ENCODE measurements around the gene PRRT3.

PRRT3 gene

DNA sequence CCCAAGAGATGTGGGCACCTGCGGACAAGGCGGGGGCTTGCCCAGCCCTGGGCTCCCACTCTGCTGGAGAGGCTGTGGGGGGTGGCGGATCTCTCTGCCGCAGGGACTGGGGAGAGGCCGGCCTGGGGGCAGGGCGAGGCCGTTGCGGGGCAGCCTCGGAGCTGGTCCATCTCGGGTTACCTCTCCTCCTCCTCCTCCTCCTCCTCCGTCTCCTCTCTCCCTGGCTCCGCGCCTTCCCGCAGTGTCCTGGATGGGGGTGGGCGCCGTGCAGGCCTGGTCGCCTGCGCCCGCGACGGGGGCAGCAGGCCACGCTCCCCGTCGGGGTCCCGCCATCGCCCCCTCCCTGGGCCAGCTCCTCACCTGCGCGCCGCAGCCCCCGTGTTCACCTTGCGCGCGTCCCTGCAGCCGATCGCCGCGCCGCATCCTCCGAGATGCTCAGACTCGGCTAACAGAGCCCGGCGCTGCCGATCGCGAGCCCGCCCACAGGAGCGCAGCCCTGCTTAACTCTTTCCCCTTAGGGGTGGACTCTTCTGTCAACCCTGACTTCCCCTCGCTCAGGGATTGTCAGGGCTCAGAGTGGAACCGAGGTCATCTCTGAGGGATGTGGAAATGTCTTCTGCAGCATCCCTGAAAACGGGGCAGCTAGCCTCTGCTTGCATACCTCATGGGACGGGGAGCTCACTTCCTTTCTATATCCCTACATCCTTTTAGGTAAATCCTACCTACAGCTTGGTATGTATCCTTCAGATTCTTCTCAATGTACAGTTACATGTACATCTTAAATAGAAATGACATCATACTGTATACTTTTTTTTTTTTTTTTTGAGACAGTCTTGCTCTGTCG, at the start of gene PRRT3:
Gene PRRT3 (minus strand): TSS at position 447 of the 844 bp plus-strand sequence. CDS start 2,293 bp downstream, outside the sequence.
- H3K4me1 Mint-ChIP-seq (ENCODE audit: low read depth) = peaks cover 14% of the 10 kb centered on the region

DNA sequence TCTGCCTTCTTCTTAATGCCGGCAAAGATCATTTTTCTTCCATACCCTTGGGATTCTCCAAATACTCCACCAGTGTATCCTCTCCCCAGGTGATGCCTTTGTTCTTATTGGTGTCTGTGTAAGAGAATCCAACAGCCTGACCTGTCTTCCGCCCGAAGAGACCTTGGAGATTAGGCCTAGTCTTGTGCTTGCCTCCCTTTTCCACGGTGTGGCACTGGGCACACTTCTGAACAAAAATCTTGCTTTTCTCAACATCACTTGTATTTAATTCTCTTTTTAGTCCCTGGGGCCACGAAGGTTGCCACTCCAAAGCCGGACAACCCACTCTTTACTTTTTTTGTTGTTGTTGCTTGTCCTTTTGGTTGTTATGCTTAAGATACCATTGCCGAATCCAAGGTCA, 48.5 kb upstream of the PRRT3 start:
- H3K4me3 Mint-ChIP-seq = no peak overlapping the region
- H3K4me1 Mint-ChIP-seq (ENCODE audit: low read depth) = no peaks in the 10 kb centered on the region
- peaks cover 62% of the 10 kb centered on the region for H3K36me3 Mint-ChIP-seq (ENCODE audit: low read depth)
- H3K27me3 Mint-ChIP-seq = no peaks in the 10 kb centered on the region
- no peak overlapping the region for H3K27ac Mint-ChIP-seq
- H3K9me3 Mint-ChIP-seq = no peaks in the 10 kb centered on the region

More for the DNA sequence above, at the start of gene PRRT3:
- Mint-ChIP-seq H3K36me3 (ENCODE audit: low read depth) (no peaks in the 10 kb centered on the region), H3K4me3 (peak within 1 kb of the TSS; percentile 87), H3K27me3 (no peaks in the 10 kb centered on the region), H3K27ac (peak within 1 kb of the TSS; percentile 45), H3K9me3 (no peaks in the 10 kb centered on the region)

DNA sequence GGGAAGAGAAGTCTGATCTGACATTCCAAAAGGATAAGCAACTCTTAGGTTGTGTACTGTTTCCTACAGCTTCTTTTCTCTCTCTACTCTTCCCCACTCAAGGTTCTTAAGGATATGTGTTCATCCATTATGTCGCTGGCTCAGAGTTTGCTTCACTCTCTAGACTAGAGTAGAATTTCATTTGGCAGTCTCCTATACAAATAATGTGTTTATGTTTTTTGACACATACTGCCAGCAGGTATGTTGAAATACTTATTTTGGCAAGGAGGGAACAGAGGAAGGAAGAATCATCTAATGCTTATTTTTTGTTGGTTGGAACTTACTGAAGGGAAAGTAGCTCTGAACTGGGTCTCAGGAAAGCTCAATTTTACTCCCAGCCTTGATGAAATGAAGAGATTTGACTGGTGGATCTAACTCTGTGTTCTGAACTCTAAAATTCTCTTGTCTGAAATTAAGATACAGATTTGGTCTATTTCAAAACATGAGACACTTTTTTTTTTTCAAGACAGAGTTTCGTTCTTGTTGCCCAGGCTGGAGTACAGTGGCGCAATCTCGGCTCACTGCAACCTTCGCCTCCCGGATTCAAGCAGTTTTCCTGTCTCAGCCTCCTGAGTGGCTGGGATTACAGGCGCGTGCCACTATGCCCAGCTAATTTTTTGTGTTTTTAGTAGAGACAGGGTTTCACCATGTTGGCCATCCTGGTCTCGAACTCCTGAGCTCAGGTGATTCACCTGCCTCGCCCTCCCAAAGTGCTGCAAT, 42.1 kb upstream of the PRRT3 start:
- Mint-ChIP-seq H3K4me1 (ENCODE audit: low read depth) (peaks cover 2% of the 10 kb centered on the region), H3K36me3 (ENCODE audit: low read depth) (peaks cover 60% of the 10 kb centered on the region), H3K4me3 (no peak overlapping the region), H3K9me3 (no peaks in the 10 kb centered on the region), H3K27me3 (no peaks in the 10 kb centered on the region), H3K27ac (no peak overlapping the region)

DNA sequence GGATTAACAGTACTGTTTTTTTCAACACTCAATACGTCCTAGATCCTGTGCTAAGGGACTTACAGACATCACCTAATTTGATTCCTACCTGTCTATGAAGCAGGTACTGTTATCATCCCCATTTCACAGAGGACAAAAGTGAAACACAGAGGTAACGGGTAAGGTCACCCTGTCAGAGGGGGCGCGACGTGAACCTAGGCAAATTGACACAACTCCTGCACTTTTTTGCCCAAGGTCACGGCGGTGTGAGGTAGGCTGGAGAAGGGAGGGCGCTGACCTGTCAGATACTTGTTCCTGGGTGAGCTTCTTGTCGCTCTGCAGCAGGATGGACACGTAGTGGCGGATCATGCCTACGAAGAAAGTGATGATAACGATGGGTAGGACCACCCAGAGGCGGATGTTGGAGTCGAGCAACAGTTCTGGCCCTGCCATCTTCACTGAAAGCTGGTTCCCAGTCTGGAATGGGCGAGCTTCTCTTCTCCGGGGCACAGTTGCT, 34.1 kb upstream of the PRRT3 start:
- peak overlapping the region; percentile 96 for H3K4me3 Mint-ChIP-seq

DNA sequence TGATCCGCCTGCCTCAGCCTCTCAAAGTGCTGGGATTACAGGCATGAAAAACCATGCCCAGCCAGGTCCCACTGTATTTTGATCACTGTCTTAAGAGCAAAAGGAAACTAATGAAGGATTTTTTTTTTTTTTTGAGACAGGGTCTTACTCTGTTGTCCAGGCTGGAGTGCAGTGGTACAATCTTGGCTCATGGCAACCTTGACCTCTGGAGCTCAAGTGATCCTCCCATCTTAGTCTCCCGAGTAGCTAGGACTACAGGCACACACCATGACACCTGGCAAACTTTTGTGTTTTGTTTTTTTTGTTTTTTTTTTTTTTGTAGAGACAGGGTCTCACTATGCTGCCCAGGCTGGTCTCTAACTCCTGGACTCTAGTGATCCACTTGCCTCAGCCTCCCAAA, 28.0 kb upstream of the PRRT3 start:
- Mint-ChIP-seq H3K4me1 (ENCODE audit: low read depth) (peaks cover 26% of the 10 kb centered on the region), H3K36me3 (ENCODE audit: low read depth) (peaks cover 27% of the 10 kb centered on the region), H3K27ac (no peak overlapping the region), H3K9me3 (no peaks in the 10 kb centered on the region), H3K4me3 (no peak overlapping the region), H3K27me3 (no peaks in the 10 kb centered on the region)

More for the DNA sequence above, 34.1 kb upstream of the PRRT3 start:
- Mint-ChIP-seq H3K27ac (peak overlapping the region; percentile 98), H3K4me1 (ENCODE audit: low read depth) (peaks cover 33% of the 10 kb centered on the region), H3K36me3 (ENCODE audit: low read depth) (peaks cover 30% of the 10 kb centered on the region), H3K9me3 (no peaks in the 10 kb centered on the region), H3K27me3 (no peaks in the 10 kb centered on the region)

DNA sequence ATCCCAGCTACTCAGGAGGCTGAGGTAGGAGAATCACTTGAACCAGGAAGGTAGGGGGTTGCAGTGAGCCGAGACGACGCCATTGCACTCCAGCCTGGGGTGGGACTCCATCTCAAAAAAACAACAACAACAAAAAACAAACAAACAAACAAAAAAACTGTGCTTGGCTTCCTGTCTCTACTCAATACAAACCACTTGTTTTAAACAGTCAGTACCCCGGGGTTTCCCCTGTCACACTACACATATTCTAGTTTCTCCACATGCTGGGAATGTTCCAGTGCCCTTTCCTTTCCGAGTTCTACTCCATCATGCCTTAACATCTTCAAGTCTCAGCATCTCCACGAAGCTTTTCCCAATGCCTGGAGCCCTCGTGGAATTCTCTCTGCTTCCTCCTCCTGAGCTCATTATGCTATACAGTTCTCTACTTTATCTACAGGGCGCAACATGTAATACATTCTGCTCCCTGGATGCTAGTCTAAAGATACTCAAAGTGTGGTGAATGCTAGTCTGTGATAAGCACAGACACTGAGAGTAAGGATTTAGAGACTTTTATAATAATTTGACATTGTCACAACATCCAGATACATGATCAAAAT, 26.6 kb upstream of the PRRT3 start:
- peak overlapping the region; percentile 50 for H3K27ac Mint-ChIP-seq
- H3K36me3 Mint-ChIP-seq (ENCODE audit: low read depth) = peaks cover 37% of the 10 kb centered on the region

DNA sequence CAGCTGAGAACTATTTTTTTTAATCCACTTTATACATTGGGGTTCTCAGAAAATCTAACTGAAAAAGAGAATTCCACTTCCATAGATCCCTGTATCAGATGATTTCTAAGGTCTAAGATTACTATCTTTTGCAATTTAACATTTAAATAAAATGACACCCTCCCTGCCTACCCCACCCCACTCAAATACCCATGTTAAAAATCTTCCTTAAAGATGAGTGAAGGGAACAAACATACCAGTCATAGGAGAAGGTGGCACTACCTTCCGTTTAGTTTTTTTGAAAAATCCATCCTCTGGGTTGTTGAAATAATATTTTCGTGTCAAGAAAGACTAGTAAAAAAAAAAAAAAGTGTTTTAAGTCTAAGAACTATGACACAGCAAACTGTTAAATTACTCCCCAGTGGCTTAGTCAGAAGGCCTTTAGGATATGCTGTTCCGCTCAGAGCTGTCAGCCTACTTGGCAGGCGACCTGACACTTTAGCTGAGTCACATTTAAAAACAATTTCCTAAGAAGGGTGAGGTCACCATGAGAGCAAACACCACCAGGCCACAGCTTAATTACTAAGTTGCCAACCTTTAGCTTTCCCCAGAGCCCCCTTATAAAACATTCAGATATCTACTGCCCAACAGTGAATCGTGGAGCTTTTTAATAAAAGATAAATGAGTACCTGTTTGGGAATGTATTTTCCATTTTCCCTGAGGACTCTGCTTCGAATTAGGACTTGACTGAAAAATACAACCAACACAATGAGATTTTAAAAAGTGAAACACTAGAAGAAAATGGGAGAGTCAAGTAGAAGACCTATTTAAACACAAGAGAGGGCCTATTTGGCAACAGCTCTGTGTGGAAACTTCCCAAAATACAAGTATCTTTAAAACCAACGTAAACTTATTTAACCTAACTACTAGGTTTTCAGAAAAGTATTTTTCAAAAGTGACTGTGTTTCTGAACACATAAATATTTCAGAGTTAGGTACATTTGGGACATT, 24.8 kb upstream of the PRRT3 start:
- Mint-ChIP-seq H3K27me3 (no peaks in the 10 kb centered on the region), H3K4me3 (no peak overlapping the region), H3K36me3 (ENCODE audit: low read depth) (peaks cover 42% of the 10 kb centered on the region), H3K4me1 (ENCODE audit: low read depth) (peaks cover 27% of the 10 kb centered on the region), H3K27ac (peak overlapping the region; percentile 63), H3K9me3 (no peaks in the 10 kb centered on the region)

More for the DNA sequence above, 26.6 kb upstream of the PRRT3 start:
- no peaks in the 10 kb centered on the region for H3K9me3 Mint-ChIP-seq
- peaks cover 26% of the 10 kb centered on the region for H3K4me1 Mint-ChIP-seq (ENCODE audit: low read depth)
- no peaks in the 10 kb centered on the region for H3K27me3 Mint-ChIP-seq
- no peak overlapping the region for H3K4me3 Mint-ChIP-seq

DNA sequence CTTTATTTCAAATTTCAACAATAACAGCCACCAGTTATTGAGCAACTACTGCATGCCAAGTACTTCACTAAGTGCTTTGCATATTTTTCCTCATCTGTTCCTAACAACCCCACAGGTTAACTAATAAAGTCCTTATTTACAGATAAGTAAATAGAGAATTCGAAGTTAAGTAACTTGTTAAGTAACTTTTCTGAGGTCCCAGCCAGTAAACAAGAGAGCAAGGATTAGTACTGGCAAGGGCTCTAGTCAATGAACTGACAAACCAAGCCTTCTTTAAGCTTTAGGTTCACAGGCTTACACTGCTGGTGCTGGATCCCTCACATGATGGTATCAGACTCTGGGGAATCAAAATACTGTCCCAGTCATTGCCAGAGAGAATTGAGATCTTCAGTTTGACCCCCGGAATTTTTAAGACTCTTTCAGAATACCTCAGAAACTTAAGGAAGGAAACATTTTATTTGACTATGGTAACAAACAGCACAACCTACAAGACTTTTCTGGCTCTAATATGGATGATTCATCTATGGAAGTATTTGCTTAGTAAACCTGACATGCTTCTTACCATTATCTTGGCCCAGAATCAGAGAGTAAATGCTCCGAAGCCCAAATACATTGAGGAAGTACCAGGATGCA, 17.9 kb upstream of the PRRT3 start:
- Mint-ChIP-seq H3K9me3 (no peaks in the 10 kb centered on the region), H3K4me3 (no peak overlapping the region), H3K36me3 (ENCODE audit: low read depth) (peaks cover 60% of the 10 kb centered on the region), H3K27ac (no peak overlapping the region), H3K4me1 (ENCODE audit: low read depth) (peaks cover 5% of the 10 kb centered on the region), H3K27me3 (no peaks in the 10 kb centered on the region)

DNA sequence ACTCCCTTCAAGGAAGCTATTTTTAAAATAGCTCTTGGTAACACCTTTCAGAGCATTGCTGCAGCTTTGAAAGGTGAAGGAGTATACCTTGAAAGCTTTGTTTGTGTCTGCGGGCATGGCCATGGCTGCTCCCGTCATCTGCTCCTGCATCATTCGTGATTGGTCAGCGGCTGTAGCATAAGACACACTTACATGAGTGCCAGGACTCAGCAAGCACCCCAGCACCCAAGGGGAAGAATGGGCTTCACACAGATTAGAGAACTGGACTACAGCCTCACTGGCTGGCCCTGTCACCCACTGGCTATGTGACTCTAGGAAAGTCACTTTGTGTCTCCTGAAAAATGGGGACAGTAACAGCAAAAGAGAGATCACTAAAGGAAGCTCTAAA, 17.4 kb upstream of the PRRT3 start:
- Mint-ChIP-seq H3K4me1 (ENCODE audit: low read depth) (peaks cover 5% of the 10 kb centered on the region), H3K27ac (no peak overlapping the region), H3K4me3 (no peak overlapping the region), H3K9me3 (no peaks in the 10 kb centered on the region), H3K27me3 (no peaks in the 10 kb centered on the region), H3K36me3 (ENCODE audit: low read depth) (peaks cover 57% of the 10 kb centered on the region)

DNA sequence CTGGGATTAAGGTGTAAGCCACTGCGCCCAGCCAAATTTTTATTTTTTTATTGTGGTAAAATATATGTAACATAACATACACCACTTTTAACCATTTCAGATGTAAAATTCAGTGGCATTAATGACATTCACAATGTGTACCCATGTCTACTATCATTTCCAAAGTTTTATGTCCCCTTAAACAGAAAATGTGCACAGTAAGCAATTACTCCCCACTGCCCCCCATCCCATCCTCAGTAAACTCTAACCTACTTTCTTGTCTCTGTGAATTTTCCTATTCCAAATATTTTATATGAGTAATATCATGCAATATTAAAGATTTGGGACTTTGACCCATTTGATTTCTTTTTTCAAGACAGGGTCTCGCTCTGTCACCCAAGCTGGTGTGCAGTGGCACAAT, 14.6 kb upstream of the PRRT3 start:
- Mint-ChIP-seq H3K27ac (no peak overlapping the region), H3K4me1 (ENCODE audit: low read depth) (no peaks in the 10 kb centered on the region), H3K4me3 (no peak overlapping the region), H3K27me3 (no peaks in the 10 kb centered on the region), H3K9me3 (no peaks in the 10 kb centered on the region), H3K36me3 (ENCODE audit: low read depth) (peaks cover 59% of the 10 kb centered on the region)

DNA sequence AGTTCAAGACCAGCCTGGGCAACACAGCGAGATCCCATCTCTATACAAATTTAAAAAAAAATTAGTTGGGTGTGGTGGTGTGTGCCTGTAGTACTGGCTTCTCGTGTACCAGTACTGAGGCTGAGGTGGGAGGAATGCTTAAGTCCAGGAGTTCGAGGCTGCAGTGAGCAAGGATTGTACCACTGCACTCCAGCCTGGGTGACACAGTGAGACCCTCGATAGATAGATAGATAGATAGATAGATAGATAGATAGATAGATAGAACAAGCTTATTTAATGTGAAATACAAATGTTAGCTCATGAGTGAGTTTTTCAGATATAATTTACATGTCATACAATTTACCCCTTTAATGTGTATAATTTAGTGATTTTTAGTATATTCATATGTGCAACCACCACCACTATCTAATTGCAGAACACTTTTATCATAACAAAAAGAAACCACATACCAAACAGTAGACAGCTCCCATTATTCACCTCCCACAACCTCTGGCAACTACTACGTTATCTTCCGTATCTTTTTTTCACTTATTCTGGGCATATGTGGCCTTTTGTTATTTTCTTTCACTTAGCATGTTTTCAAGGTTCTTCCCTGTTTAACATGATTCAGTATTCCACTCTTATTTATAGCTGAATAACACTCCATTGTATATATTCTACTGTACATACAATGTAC, 13.1 kb upstream of the PRRT3 start:
- H3K4me1 Mint-ChIP-seq (ENCODE audit: low read depth) = no peaks in the 10 kb centered on the region
- no peaks in the 10 kb centered on the region for H3K9me3 Mint-ChIP-seq
- no peak overlapping the region for H3K27ac Mint-ChIP-seq

DNA sequence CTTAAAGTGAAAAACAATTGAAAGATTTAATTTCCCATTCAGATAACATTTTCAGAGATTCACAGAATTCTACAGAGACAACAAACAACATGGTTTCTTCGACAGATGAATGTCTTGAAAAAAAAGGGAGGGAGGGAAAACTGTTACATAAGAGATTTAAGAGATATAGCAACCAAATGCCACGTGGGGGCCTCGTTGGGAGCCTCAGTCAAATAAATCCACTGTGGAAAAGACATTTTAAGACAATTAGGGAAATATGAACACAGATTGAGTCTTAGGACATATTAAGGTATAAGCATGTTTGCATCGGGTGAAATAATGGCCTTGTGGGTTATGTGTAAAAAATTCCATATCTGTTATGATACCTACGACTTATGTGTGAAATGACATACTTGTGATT, 5.0 kb upstream of the PRRT3 start:
- Mint-ChIP-seq H3K27ac (no peak overlapping the region), H3K9me3 (no peaks in the 10 kb centered on the region), H3K36me3 (ENCODE audit: low read depth) (peaks cover 6% of the 10 kb centered on the region), H3K4me3 (no peak overlapping the region), H3K4me1 (ENCODE audit: low read depth) (no peaks in the 10 kb centered on the region), H3K27me3 (no peaks in the 10 kb centered on the region)

More for the DNA sequence above, 13.1 kb upstream of the PRRT3 start:
- Mint-ChIP-seq H3K36me3 (ENCODE audit: low read depth) (peaks cover 53% of the 10 kb centered on the region), H3K27me3 (no peaks in the 10 kb centered on the region), H3K4me3 (no peak overlapping the region)

DNA sequence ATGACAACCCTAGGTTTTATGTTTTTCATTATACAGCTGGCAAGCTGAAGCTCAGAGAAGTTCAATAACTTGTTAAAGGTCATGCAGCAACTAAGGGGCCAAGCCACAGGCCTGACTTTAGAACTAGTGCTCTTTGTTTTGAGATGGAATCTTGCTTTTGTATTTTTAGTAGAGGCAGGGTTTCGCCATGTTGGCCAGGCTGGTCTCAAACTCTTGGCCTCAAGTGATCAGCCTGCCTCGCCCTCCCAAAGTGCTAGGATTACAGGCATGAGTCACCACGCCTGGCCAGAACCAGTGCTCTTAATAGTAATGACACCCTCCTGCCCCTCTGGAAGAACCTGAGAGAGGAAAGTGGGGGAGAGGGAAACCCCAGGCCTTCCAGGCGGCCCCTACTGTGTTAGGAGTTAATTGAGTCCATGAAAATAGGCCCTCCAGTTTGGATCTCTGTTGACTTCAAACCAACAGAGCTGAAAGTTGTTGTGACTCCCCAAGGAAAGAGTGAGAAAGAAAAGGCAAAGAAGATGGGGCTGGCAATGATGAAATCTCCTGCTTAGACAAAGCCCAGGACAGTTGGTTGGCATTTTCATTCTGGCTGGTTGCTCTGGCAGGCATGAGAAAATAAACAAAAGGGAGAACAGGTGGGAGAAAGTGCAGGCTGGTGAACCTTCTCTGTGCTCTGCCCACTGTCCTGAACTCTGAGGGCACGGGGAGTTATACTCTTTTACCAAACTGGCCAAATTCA, 3.6 kb upstream of the PRRT3 start:
- no peak overlapping the region for H3K4me3 Mint-ChIP-seq
- no peak overlapping the region for H3K27ac Mint-ChIP-seq
- H3K27me3 Mint-ChIP-seq = no peaks in the 10 kb centered on the region
- H3K36me3 Mint-ChIP-seq (ENCODE audit: low read depth) = peaks cover 2% of the 10 kb centered on the region
- H3K9me3 Mint-ChIP-seq = no peaks in the 10 kb centered on the region
- H3K4me1 Mint-ChIP-seq (ENCODE audit: low read depth) = peaks cover 9% of the 10 kb centered on the region

All from stimulated activated naive CD8-positive, alpha-beta T cell treated with anti-CD3 and anti-CD28 coated beads, Interleukin-15, Interleukin-2, amounts not matched to agents 100 ng/mL and 50 ng/mL, for 24 hours (primary cell).